HG02759 (cell line): ENCODE measurements around the gene MPP3.

Experiments
- ATAC-seq: cut with Tn5 transposase; IDR thresholded peaks from one replicate; pipeline ENCODE4 v1.9.1; 2021; ENCODE audit warnings: mild to moderate bottlenecking, moderate library complexity; ENCODE audit not compliant: unreplicated experiment

Gene MPP3

DNA sequence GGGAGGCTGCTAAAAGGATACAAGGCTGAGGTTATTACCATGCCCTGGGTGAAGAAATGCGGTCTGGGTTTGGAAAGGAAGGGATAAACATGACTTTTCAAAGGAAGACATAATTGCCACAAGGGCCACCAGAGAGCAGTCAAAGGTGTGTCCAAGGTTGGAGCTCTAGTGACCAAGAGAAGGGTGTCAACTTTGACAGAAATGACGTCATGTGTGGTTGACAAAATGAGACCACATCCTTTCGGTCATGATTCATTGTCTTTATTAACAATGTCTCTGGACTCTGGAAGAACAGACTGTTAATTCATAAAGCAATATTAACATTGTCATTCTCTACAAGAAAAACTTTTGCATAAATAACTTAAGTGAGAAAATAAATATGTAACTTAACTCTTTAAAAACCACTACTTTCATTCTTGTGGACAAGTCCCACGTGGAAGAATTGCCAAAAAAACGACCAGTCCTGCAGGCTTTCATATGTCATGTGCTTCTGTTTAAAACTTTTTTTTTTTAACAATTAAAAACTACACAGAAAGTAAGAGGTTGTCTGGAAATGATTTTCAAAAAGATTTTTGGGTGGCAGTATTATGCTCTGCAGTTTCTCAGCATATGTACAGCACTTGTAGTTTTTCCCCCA, 79.3 kb downstream of the MPP3 start:
- no peak for ATAC-seq
